IPS-20b (cell line): ENCODE measurements around the gene ANO1.

Experiments
- H3K27ac ChIP-seq: one replicate; pipeline ENCODE4 v1.5.1; 2013; ENCODE audit warnings: low read length
- H3K27me3 ChIP-seq: 2 replicates; pipeline ENCODE4 v1.6.1; 2013; ENCODE audit warnings: mild to moderate bottlenecking, low read length, inconsistent platforms; ENCODE audit not compliant: insufficient read depth
- H3K36me3 ChIP-seq: 2 replicates; pipeline ENCODE4 v1.6.1; 2013; ENCODE audit warnings: low read depth, mild to moderate bottlenecking, inconsistent platforms, low read length, moderate library complexity; ENCODE audit not compliant: insufficient read depth
- H3K4me1 ChIP-seq: 2 replicates; pipeline ENCODE4 v1.6.1; 2013; ENCODE audit warnings: mild to moderate bottlenecking, control low read depth, inconsistent platforms, low read length, moderate library complexity; ENCODE audit not compliant: insufficient read depth
- H3K4me3 ChIP-seq: 2 replicates; pipeline ENCODE4 v1.5.1; 2013; ENCODE audit warnings: mild to moderate bottlenecking, low read length, inconsistent platforms
- H3K9ac ChIP-seq: 2 replicates; pipeline ENCODE4 v1.6.1; 2013; ENCODE audit warnings: low read depth, mild to moderate bottlenecking, inconsistent platforms, low read length, moderate library complexity
- H3K9me3 ChIP-seq: 2 replicates; pipeline ENCODE4 v1.6.1; 2013; ENCODE audit warnings: mild to moderate bottlenecking, low read depth, low read length, inconsistent platforms; ENCODE audit not compliant: insufficient read depth

The ANO1 gene

DNA sequence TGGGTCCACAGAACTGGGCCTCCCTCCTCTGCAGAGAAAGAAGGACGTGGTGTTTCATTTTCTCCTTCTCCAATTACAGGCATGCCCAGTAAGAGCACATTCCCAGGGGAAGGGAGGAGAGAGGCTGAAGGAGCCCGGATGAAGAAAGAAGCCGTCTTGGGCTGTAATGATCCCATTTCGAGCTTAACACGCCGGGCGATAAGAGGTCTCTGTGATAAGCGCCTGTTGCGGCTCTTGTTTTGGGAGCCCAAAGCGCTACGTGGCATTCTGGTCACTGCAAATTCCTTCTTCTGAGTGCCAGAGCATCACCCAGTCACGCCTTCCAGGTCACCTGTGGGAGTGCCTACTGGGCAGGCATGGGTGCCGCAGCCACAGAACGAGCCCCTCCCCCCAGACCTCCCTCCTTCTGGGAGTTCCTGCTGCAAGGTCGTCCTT lies 57.5 kb downstream of the ANO1 start:
- Histone ChIP-seq H3K36me3 (no peaks in the 10 kb centered on the region), H3K27ac (no peak overlapping the region), H3K4me3 (no peak overlapping the region), H3K27me3 (peaks cover 29% of the 10 kb centered on the region), H3K4me1 (peaks cover 3% of the 10 kb centered on the region; the same call in 1 of the 2 replicates), H3K9me3 (no peaks in the 10 kb centered on the region), H3K9ac (no peak overlapping the region)

DNA sequence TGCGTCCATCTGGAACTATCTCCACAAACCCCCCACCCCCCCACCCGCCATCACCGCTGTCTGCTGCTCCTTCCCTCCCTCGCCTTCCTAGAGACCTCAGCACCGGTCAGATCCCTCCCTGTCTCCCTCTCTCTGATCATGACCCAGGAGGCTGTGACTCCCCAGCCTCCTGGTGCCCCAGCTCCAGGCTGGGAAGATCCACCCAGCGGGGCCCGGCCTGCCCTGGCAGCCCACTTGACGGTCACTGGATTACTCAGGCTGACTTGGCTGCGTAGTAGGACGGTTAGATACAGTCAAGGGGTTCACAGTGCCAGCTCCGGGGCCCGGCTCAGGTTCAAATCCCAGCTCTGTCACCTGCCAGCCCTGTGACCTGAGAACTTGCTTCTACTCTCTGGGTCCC lies 59.3 kb downstream of the ANO1 start:
- Histone ChIP-seq H3K4me1 (peaks cover 18% of the 10 kb centered on the region), H3K36me3 (no peaks in the 10 kb centered on the region), H3K9me3 (no peaks in the 10 kb centered on the region), H3K4me3 (no peak overlapping the region), H3K27me3 (peaks cover 46% of the 10 kb centered on the region), H3K27ac (no peak overlapping the region), H3K9ac (no peak overlapping the region)

DNA sequence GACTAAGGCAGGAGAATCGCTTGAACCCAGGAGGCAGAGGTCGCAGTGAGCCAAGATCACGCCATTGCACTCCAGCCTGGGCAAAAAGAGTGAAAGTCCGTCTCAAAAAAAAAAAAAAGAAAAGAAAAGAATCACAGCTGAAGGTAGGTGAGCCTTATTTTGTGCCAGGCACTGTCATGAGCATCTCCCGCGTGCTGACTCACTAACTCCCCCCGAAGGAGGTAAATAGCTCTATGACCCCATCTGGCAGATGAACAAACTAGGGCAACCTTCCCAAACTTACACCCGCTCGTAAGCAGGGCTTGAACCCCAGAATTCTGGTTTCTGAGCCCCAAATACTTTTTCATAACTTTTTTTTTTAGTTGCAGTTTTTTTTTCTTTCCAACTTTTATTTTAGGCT lies 60.3 kb downstream of the ANO1 start:
- H3K27me3 ChIP-seq = peaks cover 56% of the 10 kb centered on the region

DNA sequence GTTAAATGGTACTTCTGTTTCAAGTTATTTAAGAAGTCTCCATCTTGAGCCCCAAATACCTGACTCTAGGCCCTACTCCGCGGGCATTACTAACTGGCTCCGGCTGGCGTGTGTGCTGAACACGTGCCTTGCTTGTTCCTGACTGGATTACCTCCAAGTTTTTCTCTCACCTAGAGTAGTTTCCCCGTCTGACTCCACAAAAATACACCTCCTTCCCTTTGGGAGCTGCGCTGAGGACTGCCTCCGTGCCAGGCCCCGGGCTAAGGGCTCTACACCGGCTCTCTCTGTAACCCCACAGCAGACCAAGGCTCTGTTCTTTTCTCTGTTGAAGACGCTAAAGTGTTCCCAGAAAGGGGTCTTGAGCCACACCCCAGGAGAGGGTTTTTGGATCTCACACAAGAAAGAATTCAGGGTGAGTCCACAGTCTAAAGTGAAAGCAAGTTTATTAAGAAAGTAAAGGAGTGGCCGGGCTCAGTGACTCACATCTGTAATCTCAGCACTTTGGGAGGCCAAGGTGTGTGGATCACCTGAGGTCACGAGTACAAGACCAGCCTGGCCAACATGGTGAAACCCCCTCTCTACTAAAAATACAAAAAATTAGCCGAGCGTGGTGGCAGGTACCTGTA lies 61.8 kb downstream of the ANO1 start:
- Histone ChIP-seq H3K4me3 (no peak overlapping the region), H3K27ac (no peak overlapping the region), H3K36me3 (no peaks in the 10 kb centered on the region), H3K4me1 (peaks cover 28% of the 10 kb centered on the region), H3K9ac (no peak overlapping the region), H3K27me3 (peaks cover 59% of the 10 kb centered on the region), H3K9me3 (no peaks in the 10 kb centered on the region)

More for the DNA sequence above, 60.3 kb downstream of the ANO1 start:
- Histone ChIP-seq H3K4me1 (peaks cover 27% of the 10 kb centered on the region), H3K9me3 (no peaks in the 10 kb centered on the region), H3K27ac (no peak overlapping the region), H3K9ac (no peak overlapping the region), H3K4me3 (no peak overlapping the region), H3K36me3 (no peaks in the 10 kb centered on the region)

DNA sequence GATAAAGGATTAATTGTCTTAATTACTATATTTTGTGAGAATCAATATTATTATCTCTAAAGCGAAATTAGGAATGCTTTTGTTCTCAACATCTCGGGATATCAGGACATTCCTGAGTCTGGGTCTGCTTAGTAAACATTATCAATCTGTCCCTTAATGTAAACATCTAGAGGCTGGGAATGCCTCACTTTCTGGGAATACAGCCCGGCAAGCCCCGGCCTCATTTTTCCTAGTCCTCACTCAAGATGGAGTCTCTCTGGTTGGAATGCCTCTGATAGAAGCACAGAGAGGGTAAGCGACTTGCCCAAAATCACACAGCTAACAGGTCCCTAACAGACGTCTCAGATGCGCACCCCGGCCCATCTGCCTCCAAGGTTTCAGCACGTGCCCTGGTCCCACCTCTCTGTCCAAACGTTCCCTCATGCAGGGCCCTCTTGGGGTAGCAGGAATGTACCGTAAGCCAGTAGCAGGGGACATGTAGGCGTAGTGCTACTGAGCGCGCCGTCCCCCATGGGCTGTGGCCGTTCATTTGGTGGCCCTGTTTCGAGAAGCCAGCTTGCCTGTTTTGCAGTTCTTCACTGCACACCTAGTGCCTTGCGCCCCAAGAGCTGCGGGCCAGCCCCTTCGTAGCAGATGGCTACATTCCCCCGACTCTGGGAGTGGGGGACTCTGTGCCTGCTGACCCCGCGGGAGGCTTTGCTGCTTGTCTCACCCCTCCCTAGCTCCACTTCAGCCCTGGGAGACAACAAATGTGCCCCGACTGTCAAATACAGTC lies 62.8 kb downstream of the ANO1 start:
- Histone ChIP-seq H3K27ac (no peak overlapping the region), H3K36me3 (no peaks in the 10 kb centered on the region), H3K9me3 (no peaks in the 10 kb centered on the region), H3K4me1 (peaks cover 28% of the 10 kb centered on the region), H3K9ac (no peak overlapping the region), H3K27me3 (peaks cover 65% of the 10 kb centered on the region), H3K4me3 (peak overlapping the region; percentile 53; the same call in 1 of the 2 replicates)

- no peaks in the 10 kb centered on the region for H3K36me3 ChIP-seq
- peak overlapping the region; percentile 53 for H3K4me3 ChIP-seq
- H3K27me3 ChIP-seq = peaks cover 73% of the 10 kb centered on the region
- no peaks in the 10 kb centered on the region for H3K9me3 ChIP-seq
- H3K9ac ChIP-seq = no peak overlapping the region
- peaks cover 28% of the 10 kb centered on the region for H3K4me1 ChIP-seq
- H3K27ac ChIP-seq = no peak overlapping the region
Observed at GRCh38 chr11:70141486-70142220, 63.5 kb downstream of the ANO1 start.

GRCh38 chr11:70142221-70142875 lies 64.2 kb downstream of the ANO1 start:
- Histone ChIP-seq H3K4me3 (peak overlapping the region; percentile 53), H3K4me1 (peaks cover 28% of the 10 kb centered on the region), H3K36me3 (no peaks in the 10 kb centered on the region), H3K9me3 (no peaks in the 10 kb centered on the region), H3K9ac (no peak overlapping the region), H3K27ac (no peak overlapping the region), H3K27me3 (peaks cover 80% of the 10 kb centered on the region)

DNA sequence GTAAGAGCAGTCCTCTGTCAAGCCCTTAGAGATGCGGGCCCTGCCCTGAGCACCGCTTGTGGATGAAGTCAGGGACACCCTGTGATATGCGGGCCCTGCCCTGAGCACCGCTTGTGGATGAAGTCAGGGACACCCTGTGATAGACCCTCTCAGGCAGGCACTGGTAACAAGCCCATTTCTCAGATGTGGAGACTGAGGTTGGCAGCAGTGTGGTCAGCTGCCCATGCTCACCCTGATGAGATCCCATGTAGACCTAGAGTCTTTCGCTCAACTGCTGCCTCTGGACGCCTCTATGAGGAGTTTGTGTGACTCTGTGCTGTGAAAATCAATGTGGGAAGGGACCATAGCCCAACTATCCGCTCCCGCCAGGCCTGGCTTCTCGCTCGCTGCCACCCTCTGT lies 66.1 kb downstream of the ANO1 start:
- H3K27me3 ChIP-seq = peaks cover 79% of the 10 kb centered on the region
- no peaks in the 10 kb centered on the region for H3K9me3 ChIP-seq
- no peaks in the 10 kb centered on the region for H3K36me3 ChIP-seq
- H3K4me3 ChIP-seq = no peak overlapping the region
- H3K27ac ChIP-seq = no peak overlapping the region
- peaks cover 28% of the 10 kb centered on the region for H3K4me1 ChIP-seq
- no peak overlapping the region for H3K9ac ChIP-seq

GRCh38 chr11:70145071-70145470 lies 67.0 kb downstream of the ANO1 start:
- no peak overlapping the region for H3K9ac ChIP-seq
- H3K4me1 ChIP-seq = peaks cover 28% of the 10 kb centered on the region

DNA sequence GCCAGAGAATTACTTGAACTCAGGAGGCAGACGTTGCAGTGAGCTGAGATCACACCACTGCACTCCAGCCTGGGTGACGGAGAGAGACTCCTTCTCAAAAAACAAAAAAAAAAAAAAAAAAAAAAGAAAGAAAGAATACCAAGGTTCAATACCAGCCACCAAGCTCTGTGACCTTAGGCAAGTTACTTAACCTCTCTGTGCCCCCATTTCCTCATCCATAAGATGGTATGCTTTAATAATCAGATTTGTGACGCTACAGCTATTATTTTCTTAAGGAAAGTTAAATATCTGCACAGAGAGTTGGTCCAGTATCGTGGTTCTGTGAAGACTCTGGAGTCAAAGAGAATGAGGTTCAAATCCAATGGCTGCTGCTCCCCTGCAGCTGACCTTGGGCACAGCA lies 67.7 kb downstream of the ANO1 start:
- Histone ChIP-seq H3K9me3 (no peaks in the 10 kb centered on the region), H3K4me3 (no peak overlapping the region), H3K4me1 (peaks cover 23% of the 10 kb centered on the region), H3K27me3 (peaks cover 63% of the 10 kb centered on the region), H3K36me3 (no peaks in the 10 kb centered on the region), H3K27ac (no peak overlapping the region), H3K9ac (no peak overlapping the region)

More at GRCh38 chr11:70145071-70145470, 67.0 kb downstream of the ANO1 start:
- Histone ChIP-seq H3K9me3 (no peaks in the 10 kb centered on the region), H3K27ac (no peak overlapping the region), H3K27me3 (peaks cover 71% of the 10 kb centered on the region), H3K4me3 (no peak overlapping the region), H3K36me3 (no peaks in the 10 kb centered on the region)

GRCh38 chr11:70146299-70146698 lies 68.2 kb downstream of the ANO1 start:
- Histone ChIP-seq H3K4me3 (no peak overlapping the region), H3K27ac (no peak overlapping the region), H3K36me3 (no peaks in the 10 kb centered on the region), H3K9ac (no peak overlapping the region), H3K9me3 (no peaks in the 10 kb centered on the region), H3K27me3 (peaks cover 58% of the 10 kb centered on the region), H3K4me1 (peaks cover 19% of the 10 kb centered on the region)
